Measurements from ENCODE around the gene TMEM120B. TPM values are rescaled to one million over a fixed set of nuclear protein-coding genes. Genes with fewer than 3 reads are reported as not detected.

TMEM120B gene
- total RNA-seq, 1 donor from 2014 or later, result 14.1 TPM

DNA sequence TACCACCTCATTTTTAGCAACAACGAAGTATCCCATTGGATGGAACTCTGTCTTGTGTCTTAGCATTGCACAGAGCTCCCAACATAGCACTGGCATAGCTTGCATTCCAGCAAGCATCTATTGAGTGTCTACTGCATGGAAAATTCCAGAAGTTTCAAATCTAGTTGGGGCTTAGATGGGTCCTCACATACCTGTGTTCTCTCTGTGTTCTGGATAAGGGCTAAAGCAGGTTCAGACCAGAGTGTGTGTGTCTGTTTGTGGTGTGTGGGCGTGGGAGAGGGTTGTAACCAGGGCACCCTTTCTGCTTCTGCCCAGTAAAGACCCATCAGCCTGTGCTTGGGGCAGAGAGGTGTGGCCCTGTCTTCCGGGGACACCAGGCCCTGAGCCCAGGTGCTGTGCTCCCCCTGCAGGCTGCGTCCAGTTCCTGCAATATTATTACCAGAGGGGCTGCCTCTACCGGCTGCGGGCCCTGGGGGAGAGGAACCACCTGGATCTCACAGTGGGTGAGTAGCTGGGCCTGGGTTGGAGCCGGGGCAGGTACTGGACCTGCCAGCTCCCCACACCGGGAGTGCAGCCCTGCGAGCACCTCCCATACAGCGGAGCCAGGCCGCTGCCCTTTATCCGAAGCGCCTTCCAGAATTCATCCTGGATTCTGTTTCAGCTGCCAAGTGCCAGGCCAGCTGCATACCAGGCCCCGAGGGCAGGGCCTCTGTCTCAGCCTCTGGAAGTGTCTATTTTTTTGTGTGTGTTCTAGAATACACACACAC is 60.6 kb downstream of the TMEM120B start:
- H3K4me1 Mint-ChIP-seq (ENCODE audit: low read depth), result peaks cover 9% of the 10 kb centered on the region
- no peaks in the 10 kb centered on the region for H3K36me3 Mint-ChIP-seq (ENCODE audit: low read depth)
- H3K27ac Mint-ChIP-seq, result peak overlapping the region; percentile 71
- intact Hi-C loops (cut with micrococcal nuclease), result loop anchor here (1.0 to 5.0 kb wide), 2 partner anchors 61 to 76 kb away; partner anchors contain the start of gene TMEM120B
- no peaks in the 10 kb centered on the region for H3K9me3 Mint-ChIP-seq
- no peaks in the 10 kb centered on the region for H3K27me3 Mint-ChIP-seq (ENCODE audit: low read depth)
- H3K4me3 Mint-ChIP-seq (ENCODE audit: low read depth), result no peak overlapping the region
- DNase-seq (ENCODE audit: low spot score), result peak; percentile 74

DNA sequence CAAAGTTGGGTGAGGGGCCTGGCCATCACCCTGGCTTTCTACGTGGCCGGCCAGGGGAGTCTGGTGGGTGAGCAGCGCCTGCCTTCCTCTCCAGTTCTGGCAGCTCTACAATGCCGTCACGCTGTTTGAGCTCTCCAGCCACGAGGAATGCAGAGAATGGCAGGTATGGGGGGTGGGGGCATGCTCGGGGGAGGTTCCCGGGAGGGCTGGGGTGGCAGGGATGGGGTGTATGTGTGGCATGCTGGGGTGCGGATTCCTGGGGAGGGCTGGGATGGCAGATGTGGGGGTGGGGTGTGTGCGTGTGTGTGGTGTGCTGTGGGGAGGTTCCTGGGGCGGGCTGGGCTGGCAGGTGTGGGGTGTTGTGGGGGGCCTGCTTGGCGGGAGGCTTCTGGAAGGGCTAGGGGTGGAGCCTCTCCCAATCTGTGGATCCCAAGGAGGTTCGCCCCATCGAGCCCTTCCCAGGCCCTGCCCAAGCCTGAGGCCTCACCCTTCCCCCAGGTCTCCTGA is 62.5 kb downstream of the TMEM120B start:
- Mint-ChIP-seq H3K27ac (no peak overlapping the region), H3K36me3 (ENCODE audit: low read depth) (peaks cover 13% of the 10 kb centered on the region), H3K9me3 (no peaks in the 10 kb centered on the region), H3K4me1 (ENCODE audit: low read depth) (peaks cover 9% of the 10 kb centered on the region), H3K27me3 (ENCODE audit: low read depth) (no peaks in the 10 kb centered on the region), H3K4me3 (ENCODE audit: low read depth) (no peak overlapping the region)
- no peak for DNase-seq (ENCODE audit: low spot score)
- intact Hi-C loops (cut with micrococcal nuclease), result loop anchor here (5.0 kb wide), 2 partner anchors 37 to 63 kb away; partner anchors contain the start of gene TMEM120B

DNA sequence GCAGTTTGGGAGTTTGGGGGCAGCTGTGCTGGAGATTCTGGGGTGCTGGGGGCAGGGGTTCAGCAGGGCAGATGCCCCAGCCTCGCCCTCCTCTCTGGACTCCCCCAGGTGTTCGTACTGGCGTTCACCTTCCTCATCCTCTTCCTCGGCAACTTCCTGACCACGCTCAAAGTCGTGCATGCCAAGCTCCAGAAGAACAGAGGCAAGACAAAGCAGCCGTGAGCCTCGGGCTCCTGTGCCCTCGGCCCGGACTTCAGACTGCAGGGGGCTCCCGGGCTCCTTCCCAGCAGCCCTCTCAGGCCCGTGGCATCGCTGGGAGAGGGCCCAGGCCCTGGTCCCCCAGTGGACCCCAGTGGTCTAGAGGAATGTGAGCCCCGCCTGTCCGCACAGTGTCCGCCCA is 62.9 kb downstream of the TMEM120B start:
- Mint-ChIP-seq H3K9me3 (no peaks in the 10 kb centered on the region), H3K4me1 (ENCODE audit: low read depth) (peaks cover 9% of the 10 kb centered on the region), H3K27me3 (ENCODE audit: low read depth) (no peaks in the 10 kb centered on the region), H3K4me3 (ENCODE audit: low read depth) (no peak overlapping the region), H3K27ac (no peak overlapping the region), H3K36me3 (ENCODE audit: low read depth) (peaks cover 17% of the 10 kb centered on the region)
- DNase-seq (ENCODE audit: low spot score), result no peak
- intact Hi-C loops (cut with micrococcal nuclease), result loop anchor here (5.0 kb wide), 1 partner anchor 37 kb away; no protein-coding TSS in a partner anchor

DNA sequence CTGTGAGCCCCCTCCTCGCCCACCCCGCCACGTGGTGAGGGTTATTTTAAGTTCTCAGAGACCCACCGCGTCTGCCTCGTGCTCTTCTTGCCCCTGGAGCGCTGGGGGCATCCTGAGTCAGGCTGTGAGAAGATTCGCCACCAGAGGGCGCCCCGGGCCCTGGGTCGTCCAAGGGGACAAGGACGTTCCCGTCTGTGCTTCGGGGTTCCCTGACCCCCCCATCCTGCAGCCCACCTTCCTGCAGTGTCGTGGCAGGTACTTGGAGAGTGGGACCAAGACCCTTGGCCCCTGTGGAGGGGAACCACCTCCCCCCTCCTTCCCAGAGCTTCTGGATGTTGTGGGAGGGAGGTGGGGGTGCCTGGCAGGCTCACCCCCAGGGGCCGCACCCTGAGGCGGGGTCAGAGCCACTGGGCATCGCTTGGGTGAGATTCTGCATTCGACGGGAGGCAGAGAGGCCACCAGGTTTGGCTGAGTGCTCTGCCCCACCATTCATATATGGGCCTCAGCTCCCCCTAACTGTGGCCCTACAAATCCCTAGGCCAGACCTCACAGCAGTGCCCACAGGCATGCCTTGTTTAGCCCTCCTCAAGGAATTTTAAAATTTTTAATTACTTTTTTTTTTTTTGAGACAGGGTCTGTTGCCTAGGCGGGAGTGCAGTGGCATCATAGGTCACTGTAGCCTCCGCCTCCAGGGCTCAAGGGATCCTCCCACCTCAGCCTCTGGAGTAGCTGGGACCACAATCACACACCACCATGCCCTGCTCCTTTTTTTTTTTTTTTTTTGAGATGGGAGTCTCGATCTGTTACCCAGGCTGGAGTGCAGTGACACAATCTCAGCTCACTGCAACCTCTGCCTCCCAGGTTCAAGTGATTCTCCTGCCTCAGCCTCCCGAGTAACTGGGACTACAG is 63.9 kb downstream of the TMEM120B start:
- peaks cover 18% of the 10 kb centered on the region for H3K36me3 Mint-ChIP-seq (ENCODE audit: low read depth)
- intact Hi-C loops (cut with micrococcal nuclease), result loop anchor here (1.0 to 5.0 kb wide), 2 partner anchors 18 to 36 kb away; no protein-coding TSS in a partner anchor
- no peak overlapping the region for H3K4me3 Mint-ChIP-seq (ENCODE audit: low read depth)
- no peak overlapping the region for H3K27ac Mint-ChIP-seq
- H3K4me1 Mint-ChIP-seq (ENCODE audit: low read depth), result peaks cover 10% of the 10 kb centered on the region
- no peaks in the 10 kb centered on the region for H3K9me3 Mint-ChIP-seq
- peak; percentile 75 for DNase-seq (ENCODE audit: low spot score)
- H3K27me3 Mint-ChIP-seq (ENCODE audit: low read depth), result no peaks in the 10 kb centered on the region

DNA sequence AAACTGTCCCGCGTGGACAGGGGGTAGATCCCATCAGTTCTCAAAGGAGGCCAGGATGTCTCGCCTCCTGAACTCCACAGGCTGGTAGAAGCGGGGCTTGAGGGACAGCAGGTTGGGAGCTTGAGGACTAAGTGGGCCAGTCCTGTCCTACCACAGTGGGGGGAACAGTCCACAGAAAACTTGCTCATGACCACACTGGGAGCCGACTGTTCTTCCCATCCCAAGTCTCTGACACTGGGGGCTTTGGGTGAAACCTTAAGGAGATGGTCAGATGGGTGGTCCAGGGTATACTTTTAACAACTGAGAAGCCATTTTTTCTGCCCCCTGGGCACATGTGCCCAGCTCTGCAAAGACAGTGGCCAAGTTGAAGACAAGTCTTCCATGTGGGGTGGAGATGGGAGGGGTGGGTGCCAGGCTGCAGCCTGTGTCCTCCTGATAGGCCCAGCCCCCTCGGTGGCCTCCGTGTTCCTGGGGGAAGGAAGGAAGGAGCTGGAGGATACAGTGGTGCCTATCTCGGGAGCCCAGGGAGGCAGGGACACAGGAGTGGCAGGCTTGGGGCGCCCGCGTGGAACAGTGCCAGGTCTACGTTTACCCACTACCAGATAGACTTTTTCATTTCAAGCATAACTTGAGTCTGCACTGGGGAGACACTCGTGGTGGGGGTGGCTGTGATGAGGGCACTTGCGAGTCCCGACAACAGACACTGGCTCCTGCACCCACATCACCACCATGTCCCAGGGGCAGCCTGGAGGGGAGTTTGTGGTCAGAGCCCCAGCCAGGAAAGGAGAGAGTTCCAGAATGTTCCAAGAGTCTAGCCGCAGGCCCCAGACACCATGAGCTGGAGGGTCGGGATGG is 66.2 kb downstream of the TMEM120B start:
- intact Hi-C loops (cut with micrococcal nuclease), result loop anchor here (5.0 kb wide), 1 partner anchor 34 kb away; no protein-coding TSS in a partner anchor
- H3K36me3 Mint-ChIP-seq (ENCODE audit: low read depth), result peaks cover 37% of the 10 kb centered on the region
- no peaks in the 10 kb centered on the region for H3K27me3 Mint-ChIP-seq (ENCODE audit: low read depth)
- no peak overlapping the region for H3K4me3 Mint-ChIP-seq (ENCODE audit: low read depth)
- peak overlapping the region; percentile 38 for H3K27ac Mint-ChIP-seq
- peaks cover 18% of the 10 kb centered on the region for H3K4me1 Mint-ChIP-seq (ENCODE audit: low read depth)
- DNase-seq (ENCODE audit: low spot score), result no peak
- no peaks in the 10 kb centered on the region for H3K9me3 Mint-ChIP-seq

DNA sequence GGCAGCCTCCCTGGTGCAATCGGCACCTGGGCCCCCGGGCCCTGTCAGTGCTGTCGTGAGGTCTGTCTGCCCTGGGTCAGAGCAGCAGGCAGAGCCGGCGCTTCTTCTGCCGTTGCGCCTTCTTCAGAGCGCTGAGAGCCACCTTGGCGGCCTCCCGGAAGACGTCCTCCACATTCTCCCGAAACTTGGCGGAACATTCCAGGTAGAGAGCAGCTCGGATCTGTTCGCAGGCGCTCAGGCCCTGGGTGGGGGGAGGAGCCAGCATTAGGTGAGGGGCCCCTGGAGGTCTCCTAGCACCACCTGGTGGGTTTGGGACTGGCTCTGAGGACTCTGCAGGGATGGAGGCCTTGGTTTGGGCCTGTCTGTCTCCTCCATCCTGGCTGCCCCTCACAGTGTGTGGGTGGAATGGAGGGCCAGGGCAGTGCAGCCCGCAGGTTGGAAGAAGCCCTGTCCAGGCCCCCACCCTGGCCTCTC is 66.9 kb downstream of the TMEM120B start:
- no peak overlapping the region for H3K4me3 Mint-ChIP-seq (ENCODE audit: low read depth)
- intact Hi-C loops (cut with micrococcal nuclease), result loop anchor here (5.0 kb wide), 1 partner anchor 33 kb away; no protein-coding TSS in a partner anchor
- H3K4me1 Mint-ChIP-seq (ENCODE audit: low read depth), result peaks cover 24% of the 10 kb centered on the region
- H3K27me3 Mint-ChIP-seq (ENCODE audit: low read depth), result no peaks in the 10 kb centered on the region
- peaks cover 42% of the 10 kb centered on the region for H3K36me3 Mint-ChIP-seq (ENCODE audit: low read depth)
- DNase-seq (ENCODE audit: low spot score), result no peak
- H3K27ac Mint-ChIP-seq, result no peak overlapping the region
- no peaks in the 10 kb centered on the region for H3K9me3 Mint-ChIP-seq

DNA sequence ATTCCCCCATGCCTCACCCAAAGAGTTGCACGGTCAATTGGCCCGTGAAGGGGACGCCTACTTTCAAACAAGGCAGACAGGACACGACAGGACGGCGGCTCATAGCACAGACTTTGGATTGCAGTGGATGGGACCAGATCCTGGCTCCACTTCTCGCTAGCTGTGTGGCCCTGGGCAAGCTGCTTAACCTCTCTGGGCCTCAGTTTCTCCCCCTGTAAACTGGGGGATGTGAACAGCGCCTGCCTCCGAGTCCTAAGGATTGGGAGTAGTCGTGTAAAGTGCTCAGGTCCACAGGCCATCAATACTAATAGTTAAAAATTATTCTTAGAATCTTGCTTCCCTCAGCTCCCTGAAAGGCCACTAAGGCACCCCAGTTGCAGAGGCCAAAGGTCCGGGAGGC is 67.9 kb downstream of the TMEM120B start:
- Mint-ChIP-seq H3K27me3 (ENCODE audit: low read depth) (no peaks in the 10 kb centered on the region), H3K27ac (peak overlapping the region; percentile 98), H3K4me1 (ENCODE audit: low read depth) (peaks cover 32% of the 10 kb centered on the region), H3K4me3 (ENCODE audit: low read depth) (no peak overlapping the region), H3K36me3 (ENCODE audit: low read depth) (peaks cover 50% of the 10 kb centered on the region), H3K9me3 (no peaks in the 10 kb centered on the region)
- intact Hi-C loops (cut with micrococcal nuclease), result loop anchor here (10.0 kb wide), 1 partner anchor 384 kb away; no protein-coding TSS in a partner anchor
- no peak for DNase-seq (ENCODE audit: low spot score)

DNA sequence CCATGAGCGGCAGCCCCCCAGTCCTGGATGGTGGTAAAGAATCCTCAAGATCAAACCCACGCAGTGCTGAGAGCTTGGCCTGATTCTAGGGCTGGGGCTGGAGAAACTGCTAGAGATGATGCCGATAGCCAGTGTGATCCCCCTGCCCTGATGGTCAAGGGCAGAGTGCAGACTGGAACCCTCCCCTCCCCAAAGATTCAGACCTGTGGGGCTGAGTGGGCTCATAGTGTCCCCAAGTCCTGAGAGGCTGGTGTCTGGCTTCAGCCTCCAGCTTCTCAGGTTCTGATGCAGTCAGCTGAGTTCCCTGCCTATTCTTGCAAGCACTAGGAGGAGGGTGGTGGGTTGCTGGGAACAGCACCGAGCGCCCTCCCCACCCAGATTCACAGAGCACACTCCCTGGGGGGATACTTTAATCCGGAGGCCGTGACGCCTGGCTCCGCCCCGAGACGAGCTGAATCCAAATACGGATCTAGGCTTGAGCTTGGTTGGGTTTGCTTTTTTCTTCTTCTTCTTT is 69.0 kb downstream of the TMEM120B start:
- no peak for DNase-seq (ENCODE audit: low spot score)
- Mint-ChIP-seq H3K27me3 (ENCODE audit: low read depth) (no peaks in the 10 kb centered on the region), H3K4me3 (ENCODE audit: low read depth) (peak overlapping the region; percentile 74), H3K9me3 (no peaks in the 10 kb centered on the region), H3K27ac (peak overlapping the region; percentile 98), H3K36me3 (ENCODE audit: low read depth) (peaks cover 54% of the 10 kb centered on the region), H3K4me1 (ENCODE audit: low read depth) (peaks cover 36% of the 10 kb centered on the region)
- intact Hi-C loops (cut with micrococcal nuclease), result loop anchor here (10.0 kb wide), 1 partner anchor 383 kb away; no protein-coding TSS in a partner anchor

DNA sequence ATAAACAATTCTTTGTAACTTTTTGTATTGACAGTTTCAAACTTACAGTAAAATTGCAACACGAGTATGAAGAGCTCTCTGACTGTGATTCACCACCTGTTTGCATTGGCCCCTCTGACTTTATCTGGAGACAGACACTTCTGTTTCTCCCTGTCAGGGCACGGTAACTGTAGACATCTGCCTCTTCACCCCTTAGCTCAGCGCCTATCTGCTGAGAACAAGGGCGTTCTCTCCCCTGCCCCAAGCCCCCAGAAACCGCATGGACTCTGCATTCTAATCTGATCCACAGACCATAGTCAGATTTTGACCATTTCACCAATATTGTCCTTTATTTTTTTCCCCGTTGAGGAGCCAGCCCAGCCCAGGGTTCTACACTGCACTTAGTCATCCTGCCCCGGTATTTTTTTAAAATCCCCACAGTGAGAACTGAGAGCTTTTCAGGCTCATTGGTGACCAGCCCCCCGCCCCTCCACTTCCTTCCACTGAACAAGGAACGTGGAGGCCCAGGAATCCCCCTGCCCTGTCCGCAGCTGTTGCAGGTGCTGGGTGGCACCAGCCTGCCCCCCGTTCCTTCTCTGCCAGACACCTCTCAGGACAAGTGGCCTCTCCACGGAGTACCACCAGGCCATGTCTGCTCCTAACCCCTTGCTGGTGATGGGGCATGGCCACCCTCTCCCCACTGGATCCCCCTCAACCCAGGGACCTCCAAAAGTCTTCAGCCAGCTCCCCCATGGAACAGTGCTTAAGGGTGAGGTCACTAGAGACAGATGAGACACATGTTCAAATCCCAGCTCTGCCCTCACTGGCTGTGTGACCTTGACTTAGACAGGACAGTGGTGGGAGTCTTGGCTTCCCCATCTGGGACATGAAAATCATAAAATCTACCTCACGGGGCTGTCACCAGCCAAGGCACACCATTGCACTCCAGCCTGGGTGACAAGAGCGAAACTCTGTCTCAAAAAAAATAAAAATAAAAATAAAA is 69.7 kb downstream of the TMEM120B start:
- Mint-ChIP-seq H3K27ac (peak overlapping the region; percentile 98), H3K4me3 (ENCODE audit: low read depth) (peak overlapping the region; percentile 74), H3K27me3 (ENCODE audit: low read depth) (no peaks in the 10 kb centered on the region), H3K4me1 (ENCODE audit: low read depth) (peaks cover 43% of the 10 kb centered on the region), H3K36me3 (ENCODE audit: low read depth) (peaks cover 62% of the 10 kb centered on the region), H3K9me3 (no peaks in the 10 kb centered on the region)
- DNase-seq (ENCODE audit: low spot score), result no peak
- intact Hi-C loops (cut with micrococcal nuclease), result loop anchor here (1.0 to 10.0 kb wide), 2 partner anchors 11 to 383 kb away; partner anchors contain the start of gene RHOF

DNA sequence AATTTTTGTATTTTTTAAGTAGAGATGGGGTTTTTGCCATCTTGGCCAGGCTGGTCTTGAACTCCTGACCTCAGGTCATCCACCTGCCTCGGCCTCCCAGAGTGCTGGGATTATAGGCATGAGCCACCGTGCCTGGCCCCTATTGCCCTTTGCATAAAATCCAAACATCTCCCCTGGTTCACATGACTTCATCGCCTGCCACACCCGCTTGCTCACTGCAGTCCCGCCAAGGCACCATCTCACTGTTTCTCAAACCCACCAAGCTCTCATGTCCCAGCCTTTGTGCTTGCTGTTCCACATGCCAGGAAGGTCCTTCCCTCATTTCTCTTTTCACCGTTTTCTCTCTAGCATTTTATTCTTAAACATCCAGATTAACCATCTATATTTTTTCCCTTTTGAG is 71.2 kb downstream of the TMEM120B start:
- peaks cover 69% of the 10 kb centered on the region for H3K36me3 Mint-ChIP-seq (ENCODE audit: low read depth)
- no peaks in the 10 kb centered on the region for H3K27me3 Mint-ChIP-seq (ENCODE audit: low read depth)
- intact Hi-C loops (cut with micrococcal nuclease), result loop anchor here (10.0 kb wide), 1 partner anchor 381 kb away; no protein-coding TSS in a partner anchor
- H3K27ac Mint-ChIP-seq, result peak overlapping the region; percentile 77
- H3K4me1 Mint-ChIP-seq (ENCODE audit: low read depth), result peaks cover 51% of the 10 kb centered on the region
- DNase-seq (ENCODE audit: low spot score), result no peak
- no peaks in the 10 kb centered on the region for H3K9me3 Mint-ChIP-seq
- H3K4me3 Mint-ChIP-seq (ENCODE audit: low read depth), result peak overlapping the region; percentile 27
